Upper lobe of left lung (tissue), 6 donors: ENCODE data around the gene TES. TPM values are rescaled to one million over a fixed set of nuclear protein-coding genes. Genes with fewer than 3 reads are reported as not detected.

ENCODE experiments used
- ATAC-seq, 2 donors: fragments of 200-7000 bp; cut with Tn5 transposase; one replicate each; pipeline ENCODE4 v1.9.1; 2022; ENCODE audit warnings: mild to moderate bottlenecking in 2 of 2, moderate library complexity in 2 of 2; ENCODE audit not compliant: low FRiP score in 2 of 2
- DNase-seq, 2 donors: peaks; one replicate each; pipeline ENCODE4 v3.0.0-alpha.2; 2019 to 2020
- H3K27ac ChIP-seq, 4 donors: fragments of 200-600 bp; sonication (generic); one replicate each; pipeline ENCODE4 v1.5.1; 2016 to 2019
- H3K27me3 ChIP-seq, 4 donors: fragments of 200-600 bp; sonication (generic); one replicate each; pipeline ENCODE4 v1.5.1; 2017 to 2019
- H3K36me3 ChIP-seq, 4 donors: fragments of 200-600 bp; sonication (generic); one replicate each; pipeline ENCODE4 v1.5.1; 2016 to 2019
- H3K4me1 ChIP-seq, 4 donors: fragments of 200-600 bp; sonication (generic); one replicate each; pipeline ENCODE4 v1.5.1; 2018 to 2019
- H3K4me3 ChIP-seq, 4 donors: fragments of 200-600 bp; sonication (generic); one replicate each; pipeline ENCODE4 v1.5.1; 2017 to 2019; ENCODE audit warnings: mild to moderate bottlenecking in 2 of 4, moderate library complexity in 1 of 4
- H3K9me3 ChIP-seq, 4 donors: fragments of 200-600 bp; sonication (generic); one replicate each; pipeline ENCODE4 v1.5.1; 2018 to 2019
- EP300 ChIP-seq, 4 donors: sonication (generic); formaldehyde crosslinking; IDR thresholded peaks; one replicate each; pipeline ENCODE4 v1.5.1; 2017; ENCODE audit warnings: antibody characterized with exemption in 4 of 4, control low read depth in 2 of 4
- POLR2A ChIP-seq, 4 donors: fragments of 450-650 bp; IDR thresholded peaks; one replicate each; pipeline ENCODE4 v1.5.1; 2016 to 2017; ENCODE audit warnings: antibody characterized with exemption in 4 of 4, mild to moderate bottlenecking in 2 of 4
- POLR2AphosphoS5 ChIP-seq, 2 donors: sonication (generic); formaldehyde crosslinking; IDR thresholded peaks; one replicate each; pipeline ENCODE4 v1.5.1; 2017; ENCODE audit warnings: antibody characterized with exemption in 2 of 2
- WGBS, 2 donors: methylation state at CpG; one replicate each; pipeline ENCODE4 v1.1.5; 2017 to 2018; 5-methylcytosine and 5-hydroxymethylcytosine counted together
- total RNA-seq, 6 donors: library from RNA; depleted of rRNA in 4 of 6; stranded (reverse); fragments of >200 nt in 4 of 6; gene quantifications; one replicate each; pipeline versions ENCODE4 v1.1.0 to v1.2.1, GENCODE V29; 2016 to 2021
- TF ChIP-seq, protein P1 (sequence below), 6 experiments: fragments of 450-650 bp in 4 of 6; fragments of 200-600 bp in 2 of 6; sonication (generic) in 2 of 6; IDR thresholded peaks; one replicate each; pipeline ENCODE4 v1.5.1; 2016 to 2019; ENCODE audit warnings: antibody characterized with exemption in 6 of 6
- donor health status: DM: no; HTN: no; CAD: no; lungs with moderate emphysema.
- donor health status: DM: no; HTN: yes; CAD: no; lungs with severe emphysema.

TES gene, protein sequence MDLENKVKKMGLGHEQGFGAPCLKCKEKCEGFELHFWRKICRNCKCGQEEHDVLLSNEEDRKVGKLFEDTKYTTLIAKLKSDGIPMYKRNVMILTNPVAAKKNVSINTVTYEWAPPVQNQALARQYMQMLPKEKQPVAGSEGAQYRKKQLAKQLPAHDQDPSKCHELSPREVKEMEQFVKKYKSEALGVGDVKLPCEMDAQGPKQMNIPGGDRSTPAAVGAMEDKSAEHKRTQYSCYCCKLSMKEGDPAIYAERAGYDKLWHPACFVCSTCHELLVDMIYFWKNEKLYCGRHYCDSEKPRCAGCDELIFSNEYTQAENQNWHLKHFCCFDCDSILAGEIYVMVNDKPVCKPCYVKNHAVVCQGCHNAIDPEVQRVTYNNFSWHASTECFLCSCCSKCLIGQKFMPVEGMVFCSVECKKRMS
- 100 to 1,000 TPM in 2 of 6 donors, 10 to 100 TPM in 4; 58.0 to 159 (median 87.1) TPM for total RNA-seq

DNA sequence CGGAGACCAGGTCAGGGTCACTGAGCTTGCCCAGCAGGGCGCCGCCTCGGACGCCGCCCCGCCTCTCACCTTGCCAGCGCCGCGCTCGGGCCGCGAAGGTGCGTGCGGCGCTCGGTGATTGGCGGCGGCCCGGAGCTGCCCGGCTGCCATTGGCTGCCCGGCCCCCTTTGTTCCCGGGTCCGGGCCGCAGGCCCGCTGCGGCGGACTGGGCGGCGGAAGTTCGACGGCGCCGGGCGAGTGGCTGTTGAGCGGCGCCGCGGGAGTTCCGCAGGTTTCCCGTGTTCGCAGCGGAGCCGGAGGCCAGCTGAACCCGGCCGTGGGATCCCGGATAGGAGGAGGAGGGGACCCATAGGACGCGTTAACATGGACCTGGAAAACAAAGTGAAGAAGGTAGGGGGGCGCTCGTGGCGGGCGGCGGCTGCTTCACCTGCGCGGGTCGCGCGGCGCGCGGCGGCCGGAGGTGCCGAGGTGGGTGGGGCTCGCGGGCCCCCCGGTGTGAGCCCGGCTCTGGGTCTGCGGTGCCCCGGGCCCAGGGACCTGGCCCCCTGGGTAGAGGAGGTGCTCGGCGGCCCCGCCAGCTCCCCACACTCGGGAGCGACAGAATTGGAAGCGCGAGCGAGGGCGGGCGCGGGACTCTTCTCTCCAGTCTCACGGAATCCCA is at the start of gene TES:
TSS of gene TES (plus strand) at position 195 of the 661 bp plus-strand sequence. CDS start at position 364, 169 bp downstream.
- Histone ChIP-seq H3K27ac (peak within 1 kb of the TSS; percentile 94 to 99 (median 95)), H3K4me1 (peaks cover 7 to 36% (median 20%) of the 10 kb centered on the region in 4 donors), H3K9me3 (no peaks in the 10 kb centered on the region), H3K4me3 (peak within 1 kb of the TSS; percentile 38 to 90 (median 74)), H3K36me3 (no peaks in the 10 kb centered on the region), H3K27me3 (no peaks in the 10 kb centered on the region)
- DNase-seq (peak; percentile 87 to 96), ATAC-seq (peak; percentile 89 to 93)
- 1% methylated on average over 13 to 32 of the region's 83 CpGs for whole genome bisulfite sequencing, 2 donors
- TF ChIP-seq POLR2AphosphoS5 (IDR thresholded peaks at IDR 0.05) (peak; percentile 41 to 69), POLR2A (IDR thresholded peaks at IDR 0.05) (peak; percentile 49 to 92 (median 82)), EP300 (IDR thresholded peaks at IDR 0.05) (no peak)
- TF ChIP-seq, protein P1, sequence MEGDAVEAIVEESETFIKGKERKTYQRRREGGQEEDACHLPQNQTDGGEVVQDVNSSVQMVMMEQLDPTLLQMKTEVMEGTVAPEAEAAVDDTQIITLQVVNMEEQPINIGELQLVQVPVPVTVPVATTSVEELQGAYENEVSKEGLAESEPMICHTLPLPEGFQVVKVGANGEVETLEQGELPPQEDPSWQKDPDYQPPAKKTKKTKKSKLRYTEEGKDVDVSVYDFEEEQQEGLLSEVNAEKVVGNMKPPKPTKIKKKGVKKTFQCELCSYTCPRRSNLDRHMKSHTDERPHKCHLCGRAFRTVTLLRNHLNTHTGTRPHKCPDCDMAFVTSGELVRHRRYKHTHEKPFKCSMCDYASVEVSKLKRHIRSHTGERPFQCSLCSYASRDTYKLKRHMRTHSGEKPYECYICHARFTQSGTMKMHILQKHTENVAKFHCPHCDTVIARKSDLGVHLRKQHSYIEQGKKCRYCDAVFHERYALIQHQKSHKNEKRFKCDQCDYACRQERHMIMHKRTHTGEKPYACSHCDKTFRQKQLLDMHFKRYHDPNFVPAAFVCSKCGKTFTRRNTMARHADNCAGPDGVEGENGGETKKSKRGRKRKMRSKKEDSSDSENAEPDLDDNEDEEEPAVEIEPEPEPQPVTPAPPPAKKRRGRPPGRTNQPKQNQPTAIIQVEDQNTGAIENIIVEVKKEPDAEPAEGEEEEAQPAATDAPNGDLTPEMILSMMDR (IDR thresholded peaks at IDR 0.05), result peak in 2 of 6 experiments; percentile 6 to 22

DNA sequence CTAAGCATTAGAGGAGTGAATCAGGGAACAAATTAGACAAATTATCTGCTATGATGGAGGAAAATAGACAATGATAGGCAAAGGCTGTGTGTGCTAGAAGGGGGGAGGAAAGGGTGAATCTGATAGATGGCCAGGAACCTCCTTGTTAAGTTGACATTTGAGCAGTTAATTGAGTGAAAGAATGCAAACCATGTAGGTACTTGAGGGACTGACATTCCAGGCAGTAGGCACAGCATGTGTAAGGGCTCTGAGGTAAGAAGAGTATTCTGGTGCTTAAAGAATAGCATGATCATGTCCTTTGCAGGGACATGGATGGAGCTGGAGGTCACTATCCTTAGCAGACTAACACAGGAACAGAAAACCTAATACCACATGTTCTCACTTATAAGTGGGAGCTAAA is 48.6 kb upstream of the TES start:
- H3K4me1 ChIP-seq, result peaks cover 0 to 6% (median 3%) of the 10 kb centered on the region in 4 donors
- no peak overlapping the region for H3K4me3 ChIP-seq
- peak; percentile 34 to 70 for ATAC-seq
- no peaks in the 10 kb centered on the region for H3K36me3 ChIP-seq
- no peak for DNase-seq
- no peaks in the 10 kb centered on the region for H3K27me3 ChIP-seq
- peak overlapping the region in 1 of 4 donors; percentile 32 for H3K27ac ChIP-seq
- no peaks in the 10 kb centered on the region for H3K9me3 ChIP-seq
- TF ChIP-seq EP300 (IDR thresholded peaks at IDR 0.05), result no peak
- TF ChIP-seq POLR2A (IDR thresholded peaks at IDR 0.05), result no peak
- TF ChIP-seq, protein P1 (IDR thresholded peaks at IDR 0.05), result no peak
- no peak for TF ChIP-seq POLR2AphosphoS5 (IDR thresholded peaks at IDR 0.05)

DNA sequence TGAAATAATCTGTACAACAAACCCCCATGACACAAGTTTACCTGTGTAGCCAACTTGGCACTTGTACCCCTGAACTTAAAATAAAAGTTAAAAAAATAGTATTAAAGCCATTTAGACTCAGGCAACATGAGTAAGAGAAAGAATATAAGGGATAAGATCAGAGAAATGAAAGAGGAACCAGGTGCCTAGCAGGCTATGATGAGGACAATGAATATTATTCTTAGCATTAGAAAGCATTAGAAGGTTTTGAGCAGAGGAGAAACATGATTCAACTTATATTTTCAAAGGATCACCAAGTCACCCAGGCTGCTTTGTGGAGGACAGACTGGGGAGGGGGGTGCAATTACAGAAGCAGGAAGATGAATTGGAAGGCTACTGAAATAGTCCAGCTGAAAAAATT is 48.1 kb upstream of the TES start:
- no peak for ATAC-seq
- no peaks in the 10 kb centered on the region for H3K36me3 ChIP-seq
- TF ChIP-seq POLR2AphosphoS5 (IDR thresholded peaks at IDR 0.05) (no peak), POLR2A (IDR thresholded peaks at IDR 0.05) (no peak), EP300 (IDR thresholded peaks at IDR 0.05) (no peak)
- TF ChIP-seq, protein P1 (IDR thresholded peaks at IDR 0.05), result no peak
- H3K4me3 ChIP-seq, result no peak overlapping the region
- H3K4me1 ChIP-seq, result peaks cover 0 to 6% (median 4%) of the 10 kb centered on the region in 4 donors
- peak overlapping the region in 1 of 4 donors; percentile 32 for H3K27ac ChIP-seq
- H3K9me3 ChIP-seq, result no peaks in the 10 kb centered on the region
- no peaks in the 10 kb centered on the region for H3K27me3 ChIP-seq
- no peak for DNase-seq

DNA sequence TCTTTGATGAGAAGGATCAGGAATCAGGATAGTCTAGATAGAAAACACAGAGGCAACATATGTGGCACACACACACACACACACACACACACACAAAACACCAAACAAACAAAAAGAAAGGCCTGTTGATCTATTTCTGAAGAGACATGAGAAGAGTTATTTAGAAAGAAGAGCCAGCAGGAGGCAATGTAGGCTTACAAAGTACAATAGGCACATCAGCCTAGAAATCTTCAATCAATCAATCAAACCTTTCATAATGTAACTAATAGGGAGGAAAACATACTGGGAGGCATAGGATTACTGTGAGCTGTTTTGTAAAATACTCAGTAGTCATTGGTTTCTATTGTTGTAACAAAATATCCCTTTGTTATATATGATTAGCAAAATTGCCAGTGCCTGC is 47.3 kb upstream of the TES start:
- Histone ChIP-seq H3K27ac (no peak overlapping the region), H3K4me3 (no peak overlapping the region), H3K4me1 (peaks cover 0 to 6% (median 5%) of the 10 kb centered on the region in 4 donors), H3K9me3 (no peaks in the 10 kb centered on the region), H3K36me3 (no peaks in the 10 kb centered on the region), H3K27me3 (no peaks in the 10 kb centered on the region)
- no peak for DNase-seq
- ATAC-seq, result no peak
- TF ChIP-seq EP300 (IDR thresholded peaks at IDR 0.05), result no peak
- TF ChIP-seq, protein P1 (IDR thresholded peaks at IDR 0.05), result peak in 1 of 6 experiments; percentile 10
